ENCODE results near the gene MACROD2.

Gene MACROD2

DNA sequence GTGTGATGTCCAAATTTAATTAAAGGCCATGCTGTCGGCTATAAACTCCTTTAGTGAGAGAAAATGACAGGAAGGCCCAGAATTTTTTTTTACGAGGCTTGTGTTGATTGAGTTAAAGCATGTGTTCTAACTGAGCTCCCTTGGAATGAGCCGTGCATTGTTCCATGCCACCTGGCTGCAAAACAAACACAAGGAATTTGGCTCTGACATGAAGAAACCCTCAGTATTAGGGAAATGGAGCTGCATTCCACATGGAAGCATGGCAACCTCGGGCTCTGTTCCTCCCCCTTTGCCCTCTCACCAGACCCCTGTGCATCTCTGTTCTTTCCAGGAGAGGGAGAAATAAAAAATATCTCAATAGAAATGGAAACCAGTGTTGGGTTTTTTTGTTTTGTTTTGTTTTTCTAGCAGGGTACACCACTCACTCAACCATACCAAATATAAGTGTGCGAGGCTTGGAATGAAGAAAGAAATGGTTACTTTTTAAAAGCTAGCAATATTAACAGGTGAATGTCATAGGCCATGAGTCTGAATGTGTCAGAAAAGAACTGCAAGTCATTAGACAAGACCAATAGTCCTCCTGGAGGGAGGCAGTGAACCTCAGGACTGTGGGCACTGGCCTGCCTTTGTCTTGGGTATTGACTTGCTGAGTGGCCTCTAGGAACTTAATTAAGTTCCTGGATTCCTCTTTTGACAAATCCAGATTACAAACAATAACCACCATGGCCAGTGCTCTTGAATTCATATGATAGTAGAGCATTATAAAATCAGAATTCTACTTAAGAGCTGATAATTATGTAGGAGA lies 1642.8 kb downstream of the MACROD2 start:
- H3K4me3 ChIP-seq (replicated peaks; ENCODE audit: low read depth, low read length), result no peak overlapping the region
- DNase-seq (ENCODE audit: extremely low read depth, low read depth), result peak; percentile 30
- TF ChIP-seq, protein P1, sequence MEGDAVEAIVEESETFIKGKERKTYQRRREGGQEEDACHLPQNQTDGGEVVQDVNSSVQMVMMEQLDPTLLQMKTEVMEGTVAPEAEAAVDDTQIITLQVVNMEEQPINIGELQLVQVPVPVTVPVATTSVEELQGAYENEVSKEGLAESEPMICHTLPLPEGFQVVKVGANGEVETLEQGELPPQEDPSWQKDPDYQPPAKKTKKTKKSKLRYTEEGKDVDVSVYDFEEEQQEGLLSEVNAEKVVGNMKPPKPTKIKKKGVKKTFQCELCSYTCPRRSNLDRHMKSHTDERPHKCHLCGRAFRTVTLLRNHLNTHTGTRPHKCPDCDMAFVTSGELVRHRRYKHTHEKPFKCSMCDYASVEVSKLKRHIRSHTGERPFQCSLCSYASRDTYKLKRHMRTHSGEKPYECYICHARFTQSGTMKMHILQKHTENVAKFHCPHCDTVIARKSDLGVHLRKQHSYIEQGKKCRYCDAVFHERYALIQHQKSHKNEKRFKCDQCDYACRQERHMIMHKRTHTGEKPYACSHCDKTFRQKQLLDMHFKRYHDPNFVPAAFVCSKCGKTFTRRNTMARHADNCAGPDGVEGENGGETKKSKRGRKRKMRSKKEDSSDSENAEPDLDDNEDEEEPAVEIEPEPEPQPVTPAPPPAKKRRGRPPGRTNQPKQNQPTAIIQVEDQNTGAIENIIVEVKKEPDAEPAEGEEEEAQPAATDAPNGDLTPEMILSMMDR (IDR thresholded peaks at IDR 0.05; ENCODE audit: low read depth, low read length, missing control alignments), result no peak

DNA sequence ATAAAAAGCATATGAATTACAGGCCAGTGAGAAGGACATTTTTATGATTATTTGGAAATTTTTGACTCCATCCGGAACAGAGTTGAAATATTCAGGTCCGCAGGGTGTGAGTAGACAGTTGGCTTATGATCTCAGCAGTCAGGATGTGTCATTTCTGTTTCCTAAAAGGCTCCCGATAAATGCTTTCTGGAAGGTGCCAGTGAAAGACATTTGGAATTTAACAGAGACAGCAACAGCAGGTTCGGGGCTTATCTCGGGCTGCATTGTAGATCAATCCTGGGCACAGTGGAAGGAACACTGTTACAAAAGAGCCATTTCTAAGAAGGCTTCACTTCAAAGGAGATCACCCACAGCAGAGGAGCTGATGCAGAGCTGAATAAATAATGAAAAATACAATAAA lies 1643.5 kb downstream of the MACROD2 start:
- TF ChIP-seq, protein P1 (IDR thresholded peaks at IDR 0.05; ENCODE audit: low read depth, low read length, missing control alignments), result no peak
- H3K4me3 ChIP-seq (replicated peaks; ENCODE audit: low read depth, low read length), result no peak overlapping the region
- DNase-seq (ENCODE audit: extremely low read depth, low read depth), result no peak

DNA sequence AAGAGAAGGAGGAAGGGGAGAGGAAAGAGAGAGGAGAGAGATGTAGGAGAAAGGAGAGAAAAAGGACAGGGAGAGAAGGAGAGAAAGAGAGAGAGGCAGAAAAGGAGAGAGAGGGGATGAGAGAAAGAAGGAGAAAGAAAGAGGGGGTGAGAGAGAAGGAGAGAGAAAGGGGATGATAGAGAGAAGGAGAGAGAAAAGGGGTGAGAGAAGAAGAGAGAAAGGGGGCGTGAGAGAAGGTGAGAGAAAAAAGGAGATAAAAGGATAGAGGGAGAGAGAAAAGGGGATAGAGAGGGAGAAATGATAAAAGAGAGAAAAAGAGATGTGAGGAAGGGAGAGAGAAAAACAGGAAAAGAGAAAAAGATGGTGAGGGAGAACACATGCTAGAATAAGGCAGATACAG lies 1644.5 kb downstream of the MACROD2 start:
- H3K4me3 ChIP-seq (replicated peaks; ENCODE audit: low read depth, low read length), result no peak overlapping the region
- DNase-seq (ENCODE audit: extremely low read depth, low read depth), result no peak
- TF ChIP-seq, protein P1 (IDR thresholded peaks at IDR 0.05; ENCODE audit: low read depth, low read length, missing control alignments), result no peak

DNA sequence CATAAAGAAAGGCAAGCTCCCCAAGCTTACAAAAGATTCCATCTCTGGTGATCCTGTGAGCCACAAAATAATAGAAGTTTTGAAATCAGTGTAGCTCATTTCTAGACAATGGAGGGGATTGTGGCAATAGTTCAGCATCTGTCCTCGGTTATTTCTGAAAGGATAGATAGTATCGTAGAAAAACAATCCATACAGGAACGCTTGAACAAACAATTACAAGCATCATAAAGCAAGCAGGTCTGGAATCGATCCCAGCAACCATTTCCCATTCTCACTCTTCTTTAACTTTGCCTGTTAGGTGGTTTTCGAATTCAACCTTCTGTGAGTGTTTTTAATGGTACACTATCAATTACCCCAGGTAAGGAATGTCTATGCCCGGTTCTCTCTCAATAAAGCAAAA lies 1646.8 kb downstream of the MACROD2 start:
- DNase-seq (ENCODE audit: extremely low read depth, low read depth), result no peak
- TF ChIP-seq, protein P1 (IDR thresholded peaks at IDR 0.05; ENCODE audit: low read depth, low read length, missing control alignments), result no peak
- H3K4me3 ChIP-seq (replicated peaks; ENCODE audit: low read depth, low read length), result no peak overlapping the region

DNA sequence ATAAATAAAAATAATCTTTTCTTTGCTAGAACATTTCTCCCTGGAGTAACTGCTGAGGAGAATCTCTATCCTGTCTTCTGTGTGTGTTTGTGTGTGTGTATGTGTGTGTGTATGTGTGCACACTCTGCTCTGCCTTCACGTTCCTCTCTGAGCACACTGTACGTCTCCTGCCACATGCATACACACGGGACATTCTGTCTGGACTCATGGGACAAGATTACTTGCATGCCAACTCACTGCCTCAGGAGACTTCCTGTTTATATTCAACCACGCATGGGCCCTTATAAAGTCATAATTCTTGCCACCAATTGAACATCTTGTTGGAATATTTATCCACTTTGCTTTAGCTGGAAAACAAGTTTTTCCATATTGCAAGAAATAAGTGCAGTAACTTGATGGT lies 1647.4 kb downstream of the MACROD2 start:
- DNase-seq (ENCODE audit: extremely low read depth, low read depth), result peak; percentile 51
- TF ChIP-seq, protein P1 (IDR thresholded peaks at IDR 0.05; ENCODE audit: low read depth, low read length, missing control alignments), result no peak
- H3K4me3 ChIP-seq (replicated peaks; ENCODE audit: low read depth, low read length), result no peak overlapping the region

DNA sequence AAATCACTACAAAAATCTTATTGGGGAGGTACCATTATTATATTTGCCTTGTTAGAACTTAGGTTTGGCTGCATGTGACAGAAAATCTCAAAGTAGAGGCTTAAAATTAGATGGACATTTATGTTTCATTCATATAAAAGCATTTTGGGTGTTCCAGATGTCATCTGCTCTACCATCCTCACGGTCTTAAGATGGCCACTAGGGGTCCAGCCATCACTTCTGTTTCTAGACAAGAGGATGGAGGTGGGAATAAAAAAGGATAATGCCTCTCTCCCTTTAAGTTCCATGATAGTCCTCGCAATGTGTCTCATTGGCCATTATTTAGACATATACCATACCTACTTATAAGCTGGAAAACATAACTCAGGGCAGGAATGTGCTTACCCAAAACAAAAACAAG lies 1648.4 kb downstream of the MACROD2 start:
- TF ChIP-seq, protein P1 (IDR thresholded peaks at IDR 0.05; ENCODE audit: low read depth, low read length, missing control alignments), result peak; percentile 44
- no peak for DNase-seq (ENCODE audit: extremely low read depth, low read depth)
- no peak overlapping the region for H3K4me3 ChIP-seq (replicated peaks; ENCODE audit: low read depth, low read length)

Measured in HFF-Myc (cell line).